ENCODE measurements around the gene CALB2. TPM values are rescaled to one million over a fixed set of nuclear protein-coding genes. Genes with fewer than 3 reads are reported as not detected.

CALB2 gene
- total RNA-seq, 1 donor, result 1.1 TPM

DNA sequence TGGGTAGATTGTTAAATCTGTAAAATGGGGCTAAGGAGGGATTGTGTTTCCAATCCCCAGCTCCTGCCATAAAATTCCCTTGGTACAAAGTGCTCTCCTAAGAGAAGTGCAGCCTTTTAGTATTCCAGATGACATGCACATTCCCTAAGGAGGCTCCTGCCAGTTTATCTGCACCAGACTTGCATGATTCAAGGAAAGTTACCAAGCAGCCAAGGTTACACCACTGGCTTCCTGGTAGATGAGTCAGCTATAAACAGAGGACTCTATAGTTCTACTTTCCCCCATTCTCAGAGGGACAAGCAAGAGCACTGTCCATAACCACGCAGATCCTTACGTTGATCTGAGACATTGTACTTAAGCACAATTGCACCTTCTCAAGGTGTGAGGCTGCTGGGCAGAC is 1.9 kb downstream of the CALB2 start:
- DNase-seq (ENCODE audit: insufficient read length, low spot score, missing footprints), result peak; percentile 98
- Histone ChIP-seq H3K4me1 (ENCODE audit: insufficient read depth, low read length) (peaks cover 20% of the 10 kb centered on the region), H2AFZ (ENCODE audit: low read length) (no peak overlapping the region), H3K27ac (ENCODE audit: low read depth, low read length) (no peak overlapping the region), H3K27me3 (ENCODE audit: insufficient read depth, low read length) (peaks cover 12% of the 10 kb centered on the region), H4K20me1 (ENCODE audit: insufficient read depth, low read length) (no peaks in the 10 kb centered on the region), H3K9me3 (ENCODE audit: low read depth, low read length) (no peaks in the 10 kb centered on the region), H3K4me2 (ENCODE audit: insufficient read depth, low read length) (peak overlapping the region; percentile 15), H3K79me2 (ENCODE audit: insufficient read depth, low read length) (no peaks in the 10 kb centered on the region), H3K4me3 (ENCODE audit: insufficient read depth, low read length) (no peak overlapping the region), H3K36me3 (ENCODE audit: insufficient read depth, low read length) (no peaks in the 10 kb centered on the region)
- TF ChIP-seq, protein P1, sequence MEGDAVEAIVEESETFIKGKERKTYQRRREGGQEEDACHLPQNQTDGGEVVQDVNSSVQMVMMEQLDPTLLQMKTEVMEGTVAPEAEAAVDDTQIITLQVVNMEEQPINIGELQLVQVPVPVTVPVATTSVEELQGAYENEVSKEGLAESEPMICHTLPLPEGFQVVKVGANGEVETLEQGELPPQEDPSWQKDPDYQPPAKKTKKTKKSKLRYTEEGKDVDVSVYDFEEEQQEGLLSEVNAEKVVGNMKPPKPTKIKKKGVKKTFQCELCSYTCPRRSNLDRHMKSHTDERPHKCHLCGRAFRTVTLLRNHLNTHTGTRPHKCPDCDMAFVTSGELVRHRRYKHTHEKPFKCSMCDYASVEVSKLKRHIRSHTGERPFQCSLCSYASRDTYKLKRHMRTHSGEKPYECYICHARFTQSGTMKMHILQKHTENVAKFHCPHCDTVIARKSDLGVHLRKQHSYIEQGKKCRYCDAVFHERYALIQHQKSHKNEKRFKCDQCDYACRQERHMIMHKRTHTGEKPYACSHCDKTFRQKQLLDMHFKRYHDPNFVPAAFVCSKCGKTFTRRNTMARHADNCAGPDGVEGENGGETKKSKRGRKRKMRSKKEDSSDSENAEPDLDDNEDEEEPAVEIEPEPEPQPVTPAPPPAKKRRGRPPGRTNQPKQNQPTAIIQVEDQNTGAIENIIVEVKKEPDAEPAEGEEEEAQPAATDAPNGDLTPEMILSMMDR (IDR thresholded peaks at IDR 0.05; ENCODE audit: extremely low read depth, low read depth, low read length), result no peak

DNA sequence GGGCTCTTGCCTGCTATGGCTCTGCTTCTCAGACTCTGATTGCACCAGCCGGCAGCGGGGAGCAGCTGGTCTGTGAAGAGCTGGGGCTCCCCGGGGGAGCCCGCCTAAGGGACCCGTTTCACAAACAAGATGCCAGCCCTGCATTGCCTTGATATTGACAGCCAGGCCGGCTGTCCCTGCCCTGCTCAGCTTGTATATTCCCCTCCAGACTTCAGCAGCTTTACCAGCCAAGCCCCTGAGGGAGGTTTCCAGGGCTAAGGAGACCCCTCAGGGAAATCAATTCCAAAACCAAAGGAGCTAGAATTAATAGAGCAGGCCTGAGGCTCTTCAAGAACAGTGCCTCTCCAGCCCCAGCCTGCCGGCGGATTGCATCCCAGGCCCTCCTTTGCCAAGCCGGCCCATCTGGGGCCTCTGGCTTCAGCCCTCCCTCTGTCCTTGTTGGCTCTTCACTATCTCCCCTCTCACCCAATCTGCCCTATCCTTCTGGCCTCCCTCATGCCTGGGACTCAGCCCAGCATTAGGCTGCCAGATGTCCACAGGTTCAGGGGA is 5.7 kb downstream of the CALB2 start:
- H3K27ac ChIP-seq (ENCODE audit: low read depth, low read length), result no peak overlapping the region

DNA sequence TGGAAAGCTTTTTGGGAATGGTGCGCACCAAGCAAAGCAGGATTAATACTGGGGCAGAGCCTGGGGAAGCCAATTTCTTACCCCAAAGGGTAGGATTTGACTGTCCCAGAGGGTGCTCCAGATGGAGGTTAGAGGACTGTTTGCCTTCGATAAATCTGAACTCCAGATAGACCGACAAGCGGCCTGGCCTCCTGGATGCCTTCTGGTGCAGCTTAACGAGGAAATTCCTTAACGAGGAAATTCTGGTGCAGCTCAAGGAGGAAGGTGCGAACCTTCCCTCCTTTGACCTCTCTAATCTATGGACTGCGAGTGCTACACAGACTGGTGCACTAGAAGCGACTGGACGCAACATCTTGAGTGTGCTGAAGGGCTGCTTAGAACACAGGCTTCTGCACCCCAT is 6.5 kb downstream of the CALB2 start:
- Histone ChIP-seq H3K4me3 (ENCODE audit: insufficient read depth, low read length) (no peak overlapping the region), H4K20me1 (ENCODE audit: insufficient read depth, low read length) (no peaks in the 10 kb centered on the region), H3K9me3 (ENCODE audit: low read depth, low read length) (no peaks in the 10 kb centered on the region), H3K36me3 (ENCODE audit: insufficient read depth, low read length) (no peaks in the 10 kb centered on the region), H3K4me2 (ENCODE audit: insufficient read depth, low read length) (no peak overlapping the region), H3K4me1 (ENCODE audit: insufficient read depth, low read length) (peaks cover 7% of the 10 kb centered on the region), H2AFZ (ENCODE audit: low read length) (no peak overlapping the region), H3K79me2 (ENCODE audit: insufficient read depth, low read length) (no peaks in the 10 kb centered on the region), H3K27me3 (ENCODE audit: insufficient read depth, low read length) (peaks cover 16% of the 10 kb centered on the region), H3K27ac (ENCODE audit: low read depth, low read length) (no peak overlapping the region)
- TF ChIP-seq, protein P1 (IDR thresholded peaks at IDR 0.05; ENCODE audit: extremely low read depth, low read depth, low read length), result no peak
- peak; percentile 66 for DNase-seq (ENCODE audit: insufficient read length, low spot score, missing footprints)

More for the DNA sequence above, 5.7 kb downstream of the CALB2 start:
- Histone ChIP-seq H3K9me3 (ENCODE audit: low read depth, low read length) (no peaks in the 10 kb centered on the region), H3K79me2 (ENCODE audit: insufficient read depth, low read length) (no peaks in the 10 kb centered on the region), H2AFZ (ENCODE audit: low read length) (no peak overlapping the region), H3K4me2 (ENCODE audit: insufficient read depth, low read length) (no peak overlapping the region), H3K4me3 (ENCODE audit: insufficient read depth, low read length) (no peak overlapping the region), H4K20me1 (ENCODE audit: insufficient read depth, low read length) (no peaks in the 10 kb centered on the region), H3K4me1 (ENCODE audit: insufficient read depth, low read length) (peaks cover 14% of the 10 kb centered on the region), H3K27me3 (ENCODE audit: insufficient read depth, low read length) (peaks cover 16% of the 10 kb centered on the region), H3K36me3 (ENCODE audit: insufficient read depth, low read length) (no peaks in the 10 kb centered on the region)
- TF ChIP-seq, protein P1 (IDR thresholded peaks at IDR 0.05; ENCODE audit: extremely low read depth, low read depth, low read length), result no peak
- DNase-seq (ENCODE audit: insufficient read length, low spot score, missing footprints), result peak; percentile 25

DNA sequence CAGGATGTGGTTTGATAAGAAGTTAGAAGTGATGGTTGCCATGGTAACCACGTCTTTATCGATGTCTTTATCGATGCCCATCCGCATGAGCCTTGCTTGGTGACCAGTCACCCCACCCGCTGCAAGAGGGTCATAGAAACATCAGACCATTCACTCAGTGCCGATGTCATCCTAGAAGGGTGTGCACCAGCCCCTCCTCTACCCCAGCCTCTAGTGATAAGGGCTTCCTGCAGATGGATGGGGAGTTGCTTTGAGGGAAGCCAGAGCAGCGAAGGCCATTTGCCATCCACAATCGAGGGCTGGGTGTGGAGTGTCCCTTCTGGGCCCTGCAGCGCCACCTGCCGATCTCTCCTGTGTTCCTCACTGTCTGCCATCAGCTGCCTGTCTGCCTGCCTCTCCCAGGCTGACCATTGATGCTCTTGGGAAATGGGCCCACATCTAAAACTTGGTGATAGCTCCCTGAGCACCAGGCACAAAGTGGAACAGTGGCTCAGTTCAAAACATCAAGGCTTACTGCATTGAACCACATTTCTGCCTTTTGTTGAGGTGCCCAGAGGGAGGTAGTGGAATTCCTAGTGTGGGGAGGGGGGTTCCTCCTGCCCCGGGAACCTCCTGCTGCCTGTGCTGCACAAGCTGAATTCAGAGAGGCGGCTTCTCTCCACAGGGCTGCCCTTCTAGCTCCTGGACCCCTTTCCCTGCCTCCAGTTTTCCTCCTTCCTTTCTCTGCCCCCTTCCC is 8.9 kb downstream of the CALB2 start:
- Histone ChIP-seq H3K9me3 (ENCODE audit: low read depth, low read length) (no peaks in the 10 kb centered on the region), H3K27ac (ENCODE audit: low read depth, low read length) (no peak overlapping the region), H4K20me1 (ENCODE audit: insufficient read depth, low read length) (no peaks in the 10 kb centered on the region), H3K4me3 (ENCODE audit: insufficient read depth, low read length) (no peak overlapping the region), H3K4me2 (ENCODE audit: insufficient read depth, low read length) (no peak overlapping the region), H3K27me3 (ENCODE audit: insufficient read depth, low read length) (peaks cover 17% of the 10 kb centered on the region), H3K36me3 (ENCODE audit: insufficient read depth, low read length) (no peaks in the 10 kb centered on the region), H3K79me2 (ENCODE audit: insufficient read depth, low read length) (no peaks in the 10 kb centered on the region), H3K4me1 (ENCODE audit: insufficient read depth, low read length) (no peaks in the 10 kb centered on the region), H2AFZ (ENCODE audit: low read length) (no peak overlapping the region)
- TF ChIP-seq, protein P1 (IDR thresholded peaks at IDR 0.05; ENCODE audit: extremely low read depth, low read depth, low read length), result peak; percentile 73
- peak; percentile 95 for DNase-seq (ENCODE audit: insufficient read length, low spot score, missing footprints)
